Panc1 (cell line): Measurements from ENCODE around the gene SSX2IP. TPM values are rescaled to one million over a fixed set of nuclear protein-coding genes. Genes with fewer than 3 reads are reported as not detected.

Experiments used
- total RNA-seq: library from RNA; stranded (reverse); gene quantifications from one replicate; pipeline ENCODE4 v1.2.1, GENCODE V29; 2021; ENCODE audit not compliant: unreplicated experiment

SSX2IP gene
- total RNA-seq, 1 experiment from 2014 or later: 81.8 TPM

Other genes starting within 250 kb of the SSX2IP start
- 73.0 TPM for gene RPF1, start 211.2 kb downstream of the SSX2IP start, total RNA-seq
- gene SPATA1, start 184.1 kb downstream of the SSX2IP start, total RNA-seq: 5.0 TPM
- gene GNG5, start 183.9 kb downstream of the SSX2IP start, total RNA-seq: 283 TPM
- 47.7 TPM for gene CTBS, start 116.0 kb downstream of the SSX2IP start, total RNA-seq
- 6.3 TPM for gene LPAR3, start 202.7 kb upstream of the SSX2IP start, total RNA-seq